ENCODE results near the gene HSPA12A.

Gene HSPA12A

DNA sequence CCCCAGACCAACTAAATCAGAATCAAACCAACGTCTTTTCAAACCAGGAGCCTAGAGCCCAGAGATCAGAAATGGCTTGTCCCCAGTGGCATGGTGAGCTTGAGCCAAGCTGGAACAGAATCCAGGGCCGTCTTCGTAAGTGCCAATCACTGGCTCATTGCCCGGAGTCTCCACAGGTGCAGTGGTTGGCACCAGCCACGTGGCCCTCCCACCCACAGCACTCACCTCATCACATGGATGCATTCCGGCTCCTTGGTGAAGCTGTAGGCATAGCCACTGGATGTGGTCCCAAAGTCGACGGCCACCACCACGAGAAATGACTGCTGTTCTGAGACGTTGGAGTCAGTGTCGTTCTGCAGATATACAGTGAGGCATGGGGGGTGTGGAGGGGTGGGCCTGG is 37.4 kb downstream of the HSPA12A start:
- no peaks in the 10 kb centered on the region for H3K4me1 ChIP-seq (ENCODE audit: control insufficient read depth, insufficient read depth, low read length, poor library complexity, severe bottlenecking)
- no peak overlapping the region for H3K27ac ChIP-seq (ENCODE audit: low read depth, low read length, severe bottlenecking)
- WGBS, 2 experiments (ENCODE audit: insufficient coverage in 2 of 2): 93 to 94% methylated on average over 5 to 11 of the region's 11 CpGs
- no peak overlapping the region for H3K4me3 ChIP-seq (ENCODE audit: extremely low read depth, insufficient read depth, low read length, poor library complexity, severe bottlenecking)
- no peaks in the 10 kb centered on the region for H3K36me3 ChIP-seq (ENCODE audit: control insufficient read depth, insufficient read depth, low read length)
- H3K9me3 ChIP-seq (ENCODE audit: control insufficient read depth, low read length): no peaks in the 10 kb centered on the region

DNA sequence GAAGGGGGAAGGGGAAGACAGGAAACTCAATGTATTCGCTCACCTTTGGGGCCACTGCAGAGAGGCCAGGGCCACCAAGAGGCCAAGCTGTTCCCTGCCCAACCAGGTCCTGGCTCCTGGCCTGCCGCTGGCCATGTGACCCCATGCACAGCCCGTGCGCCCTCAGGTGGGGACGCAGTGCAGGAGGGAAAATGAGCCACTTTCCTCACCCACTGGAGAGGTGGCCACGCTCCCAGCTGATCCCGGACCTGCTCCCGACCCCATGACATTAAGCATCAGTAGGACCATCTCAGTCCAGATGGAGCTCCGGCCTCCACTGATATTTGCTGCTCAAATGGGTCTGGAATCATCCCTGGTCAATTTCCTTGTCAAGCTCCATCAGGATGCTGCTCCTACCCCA is 40.2 kb downstream of the HSPA12A start:
- Histone ChIP-seq H3K36me3 (ENCODE audit: control insufficient read depth, insufficient read depth, low read length) (no peaks in the 10 kb centered on the region), H3K27ac (ENCODE audit: low read depth, low read length, severe bottlenecking) (no peak overlapping the region), H3K4me1 (ENCODE audit: control insufficient read depth, insufficient read depth, low read length, poor library complexity, severe bottlenecking) (no peaks in the 10 kb centered on the region), H3K4me3 (ENCODE audit: extremely low read depth, insufficient read depth, low read length, poor library complexity, severe bottlenecking) (no peak overlapping the region), H3K9me3 (ENCODE audit: control insufficient read depth, low read length) (no peaks in the 10 kb centered on the region)
- WGBS, 2 experiments (ENCODE audit: insufficient coverage in 2 of 2): 87 to 92% methylated on average over 9 of the region's 9 CpGs

GRCh38 chr10:116699471-116700150 is 42.8 kb downstream of the HSPA12A start:
- no peak overlapping the region for H3K27ac ChIP-seq (ENCODE audit: low read depth, low read length, severe bottlenecking)
- WGBS, 2 experiments (ENCODE audit: insufficient coverage in 2 of 2): 78 to 87% methylated on average over 3 to 5 of the region's 5 CpGs
- H3K4me3 ChIP-seq (ENCODE audit: extremely low read depth, insufficient read depth, low read length, poor library complexity, severe bottlenecking): no peak overlapping the region
- no peaks in the 10 kb centered on the region for H3K9me3 ChIP-seq (ENCODE audit: control insufficient read depth, low read length)
- no peaks in the 10 kb centered on the region for H3K36me3 ChIP-seq (ENCODE audit: control insufficient read depth, insufficient read depth, low read length)
- no peaks in the 10 kb centered on the region for H3K4me1 ChIP-seq (ENCODE audit: control insufficient read depth, insufficient read depth, low read length, poor library complexity, severe bottlenecking)

GRCh38 chr10:116699049-116699448 is 43.3 kb downstream of the HSPA12A start:
- Histone ChIP-seq H3K36me3 (ENCODE audit: control insufficient read depth, insufficient read depth, low read length) (no peaks in the 10 kb centered on the region), H3K4me3 (ENCODE audit: extremely low read depth, insufficient read depth, low read length, poor library complexity, severe bottlenecking) (no peak overlapping the region), H3K4me1 (ENCODE audit: control insufficient read depth, insufficient read depth, low read length, poor library complexity, severe bottlenecking) (peaks cover 2% of the 10 kb centered on the region), H3K9me3 (ENCODE audit: control insufficient read depth, low read length) (no peaks in the 10 kb centered on the region), H3K27ac (ENCODE audit: low read depth, low read length, severe bottlenecking) (no peak overlapping the region)
- WGBS, 2 experiments (ENCODE audit: insufficient coverage in 2 of 2): 92 to 93% methylated on average over 7 to 9 of the region's 9 CpGs

GRCh38 chr10:116698364-116698763 is 44.0 kb downstream of the HSPA12A start:
- Histone ChIP-seq H3K4me1 (ENCODE audit: control insufficient read depth, insufficient read depth, low read length, poor library complexity, severe bottlenecking) (peaks cover 4% of the 10 kb centered on the region), H3K4me3 (ENCODE audit: extremely low read depth, insufficient read depth, low read length, poor library complexity, severe bottlenecking) (no peak overlapping the region), H3K9me3 (ENCODE audit: control insufficient read depth, low read length) (no peaks in the 10 kb centered on the region), H3K27ac (ENCODE audit: low read depth, low read length, severe bottlenecking) (no peak overlapping the region), H3K36me3 (ENCODE audit: control insufficient read depth, insufficient read depth, low read length) (no peaks in the 10 kb centered on the region)
- 88 to 91% methylated on average over 7 to 9 of the region's 9 CpGs for WGBS, 2 experiments (ENCODE audit: insufficient coverage in 2 of 2)

DNA sequence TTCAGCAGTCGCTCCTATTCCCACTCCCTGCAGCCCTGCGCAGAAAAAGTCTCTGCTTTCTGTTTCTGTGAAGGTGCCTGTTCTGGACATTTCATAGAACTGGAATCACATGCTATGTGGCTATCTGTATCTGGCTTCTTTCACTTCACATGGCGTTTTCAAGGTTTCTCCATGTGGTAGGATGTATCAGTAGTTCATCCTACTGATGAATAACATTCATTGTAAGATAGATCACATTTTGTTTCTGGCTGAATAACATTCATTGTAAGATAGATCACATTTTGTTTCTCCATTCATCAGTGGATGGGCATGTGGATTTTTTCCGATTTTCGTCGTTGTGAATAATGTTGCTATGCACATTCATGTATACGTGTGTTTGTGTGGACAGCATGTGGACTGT is 44.5 kb downstream of the HSPA12A start:
- H3K9me3 ChIP-seq (ENCODE audit: control insufficient read depth, low read length): no peaks in the 10 kb centered on the region
- H3K4me3 ChIP-seq (ENCODE audit: extremely low read depth, insufficient read depth, low read length, poor library complexity, severe bottlenecking): no peak overlapping the region
- H3K4me1 ChIP-seq (ENCODE audit: control insufficient read depth, insufficient read depth, low read length, poor library complexity, severe bottlenecking): peaks cover 4% of the 10 kb centered on the region
- no peak overlapping the region for H3K27ac ChIP-seq (ENCODE audit: low read depth, low read length, severe bottlenecking)
- WGBS, 2 experiments (ENCODE audit: insufficient coverage in 2 of 2): 96% methylated on average over 4 of the region's 7 CpGs; no CpG with 5 or more reads in 1 of the 2 experiments
- no peaks in the 10 kb centered on the region for H3K36me3 ChIP-seq (ENCODE audit: control insufficient read depth, insufficient read depth, low read length)

DNA sequence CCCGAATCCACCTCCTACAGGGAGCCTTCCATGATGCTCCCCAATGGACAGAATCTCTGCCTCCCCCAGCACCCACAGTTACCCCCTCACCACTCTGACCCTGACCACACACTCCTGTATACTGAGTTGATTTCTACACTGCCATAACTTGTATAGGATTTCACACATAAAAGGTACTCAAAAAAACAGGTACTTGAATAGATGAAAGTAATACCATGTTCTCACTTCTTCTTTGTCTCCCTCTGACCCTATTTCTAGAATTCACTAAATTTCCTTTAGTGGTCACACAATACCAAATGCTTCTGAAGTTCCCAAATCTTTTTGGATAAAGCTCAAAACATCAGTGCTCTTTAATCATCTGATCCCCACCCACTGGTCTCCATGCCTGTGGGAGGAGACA is 45.4 kb downstream of the HSPA12A start:
- Histone ChIP-seq H3K27ac (ENCODE audit: low read depth, low read length, severe bottlenecking) (no peak overlapping the region), H3K4me3 (ENCODE audit: extremely low read depth, insufficient read depth, low read length, poor library complexity, severe bottlenecking) (no peak overlapping the region), H3K4me1 (ENCODE audit: control insufficient read depth, insufficient read depth, low read length, poor library complexity, severe bottlenecking) (peaks cover 4% of the 10 kb centered on the region), H3K9me3 (ENCODE audit: control insufficient read depth, low read length) (no peaks in the 10 kb centered on the region), H3K36me3 (ENCODE audit: control insufficient read depth, insufficient read depth, low read length) (no peaks in the 10 kb centered on the region)
- 100% methylated on average over 1 of the region's 1 CpG; no CpG with 5 or more reads in 1 of the 2 experiments for WGBS, 2 experiments (ENCODE audit: insufficient coverage in 2 of 2)

GRCh38 chr10:116694927-116695268 is 47.5 kb downstream of the HSPA12A start:
- Histone ChIP-seq H3K9me3 (ENCODE audit: control insufficient read depth, low read length) (no peaks in the 10 kb centered on the region), H3K27ac (ENCODE audit: low read depth, low read length, severe bottlenecking) (no peak overlapping the region), H3K36me3 (ENCODE audit: control insufficient read depth, insufficient read depth, low read length) (no peaks in the 10 kb centered on the region), H3K4me3 (ENCODE audit: extremely low read depth, insufficient read depth, low read length, poor library complexity, severe bottlenecking) (no peak overlapping the region), H3K4me1 (ENCODE audit: control insufficient read depth, insufficient read depth, low read length, poor library complexity, severe bottlenecking) (peaks cover 4% of the 10 kb centered on the region)
- WGBS, 2 experiments (ENCODE audit: insufficient coverage in 2 of 2): 40 to 73% methylated on average over 1 to 3 of the region's 3 CpGs

- Histone ChIP-seq H3K4me1 (ENCODE audit: control insufficient read depth, insufficient read depth, low read length, poor library complexity, severe bottlenecking) (peaks cover 4% of the 10 kb centered on the region), H3K36me3 (ENCODE audit: control insufficient read depth, insufficient read depth, low read length) (no peaks in the 10 kb centered on the region), H3K27ac (ENCODE audit: low read depth, low read length, severe bottlenecking) (no peak overlapping the region), H3K4me3 (ENCODE audit: extremely low read depth, insufficient read depth, low read length, poor library complexity, severe bottlenecking) (no peak overlapping the region), H3K9me3 (ENCODE audit: control insufficient read depth, low read length) (no peaks in the 10 kb centered on the region)
- 32 to 43% methylated on average over 11 to 14 of the region's 14 CpGs for WGBS, 2 experiments (ENCODE audit: insufficient coverage in 2 of 2)
These were observed 48.0 kb downstream of the HSPA12A start for GRCh38 chr10:116694243-116694926.

GRCh38 chr10:116692225-116692624 is 50.1 kb downstream of the HSPA12A start:
- Histone ChIP-seq H3K36me3 (ENCODE audit: control insufficient read depth, insufficient read depth, low read length) (no peaks in the 10 kb centered on the region), H3K4me1 (ENCODE audit: control insufficient read depth, insufficient read depth, low read length, poor library complexity, severe bottlenecking) (peaks cover 19% of the 10 kb centered on the region), H3K9me3 (ENCODE audit: control insufficient read depth, low read length) (no peaks in the 10 kb centered on the region), H3K4me3 (ENCODE audit: extremely low read depth, insufficient read depth, low read length, poor library complexity, severe bottlenecking) (no peak overlapping the region), H3K27ac (ENCODE audit: low read depth, low read length, severe bottlenecking) (no peak overlapping the region)
- 90 to 94% methylated on average over 8 of the region's 8 CpGs for WGBS, 2 experiments (ENCODE audit: insufficient coverage in 2 of 2)

DNA sequence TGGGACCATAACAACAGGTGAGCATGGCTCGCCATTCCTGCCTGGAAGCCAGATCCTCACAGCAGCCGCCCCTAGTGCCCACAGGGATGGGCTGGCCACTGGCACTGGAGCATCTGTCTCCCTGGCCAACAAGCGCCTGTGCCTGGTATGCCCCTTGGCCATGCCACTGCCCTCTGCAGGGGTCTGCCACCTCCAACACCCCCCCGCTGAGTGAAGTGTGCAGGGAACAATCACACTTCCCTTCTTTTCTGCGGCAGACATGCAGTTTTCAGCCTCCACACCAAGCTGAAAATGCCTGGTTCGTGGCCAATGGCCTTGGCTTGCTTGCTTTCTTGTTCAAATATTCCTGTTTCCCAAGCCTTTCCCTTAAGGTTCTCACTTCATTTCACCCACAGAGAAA is 50.7 kb downstream of the HSPA12A start:
- no peak overlapping the region for H3K4me3 ChIP-seq (ENCODE audit: extremely low read depth, insufficient read depth, low read length, poor library complexity, severe bottlenecking)
- 77 to 84% methylated on average over 6 of the region's 6 CpGs for WGBS, 2 experiments (ENCODE audit: insufficient coverage in 2 of 2)
- H3K9me3 ChIP-seq (ENCODE audit: control insufficient read depth, low read length): no peaks in the 10 kb centered on the region
- H3K36me3 ChIP-seq (ENCODE audit: control insufficient read depth, insufficient read depth, low read length): no peaks in the 10 kb centered on the region
- H3K4me1 ChIP-seq (ENCODE audit: control insufficient read depth, insufficient read depth, low read length, poor library complexity, severe bottlenecking): peaks cover 19% of the 10 kb centered on the region
- no peak overlapping the region for H3K27ac ChIP-seq (ENCODE audit: low read depth, low read length, severe bottlenecking)

Data from mesodermal cell (in vitro differentiated cells).